ENCODE results near the gene HMCN2. TPM values are rescaled to one million over a fixed set of nuclear protein-coding genes. Genes with fewer than 3 reads are reported as not detected.

The HMCN2 gene
- total and polyA plus RNA-seq, 2 of the 4 experiments (the other 2 are of a cell fraction), result 0.02 TPM; not detected in 1

DNA sequence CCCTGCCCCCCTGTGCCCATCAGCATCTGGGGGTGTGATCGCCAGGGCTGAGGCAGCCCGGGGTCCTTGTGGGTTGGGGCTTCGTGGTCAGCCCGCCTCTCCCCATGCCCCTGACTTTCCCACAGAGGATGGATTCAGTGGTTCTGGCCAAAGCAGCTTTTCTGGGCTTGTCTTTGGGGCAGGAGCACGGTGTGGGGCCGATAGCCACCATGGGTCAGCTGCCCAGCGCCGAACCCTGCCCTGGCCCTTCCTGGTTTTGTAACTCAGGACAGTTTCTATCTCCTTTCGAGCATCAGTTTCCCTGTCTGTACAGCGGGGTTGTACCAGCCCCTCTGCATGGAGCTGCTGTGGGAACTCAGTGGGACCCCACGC lies 77.1 kb downstream of the HMCN2 start:
- Histone ChIP-seq H3K4ac (ENCODE audit: low read depth, low read length) (no peak overlapping the region), H3K4me2 (ENCODE audit: low read depth, low read length) (no peak overlapping the region), H3K4me1 (ENCODE audit: control insufficient read depth, insufficient read depth, low read length) (no peaks in the 10 kb centered on the region), H2BK15ac (ENCODE audit: low read depth, low read length) (no peak overlapping the region), H4K8ac (ENCODE audit: low read depth in 2 of 2, low read length in 2 of 2) (no peak overlapping the region), H4K5ac (ENCODE audit: low read depth, low read length) (no peak overlapping the region), H3K18ac (ENCODE audit: low read depth, low read length) (no peak overlapping the region), H3K9ac (ENCODE audit: low read depth, low read length) (no peak overlapping the region), H2BK20ac (ENCODE audit: low read depth, low read length) (no peak overlapping the region), H3K9me3 (ENCODE audit: control insufficient read depth, insufficient read depth, low read length) (no peaks in the 10 kb centered on the region), H3K9me1 (ENCODE audit: insufficient read depth, low read length) (peaks cover 9% of the 10 kb centered on the region; the same call in 1 of the 2 replicates), H2AK5ac (ENCODE audit: low read depth, low read length) (no peak overlapping the region), H2BK120ac (ENCODE audit: low read depth, low read length) (no peak overlapping the region), H3K23ac (ENCODE audit: low read depth, low read length) (no peak overlapping the region), H2BK5ac (ENCODE audit: low read depth, low read length, poor library complexity, severe bottlenecking) (no peak overlapping the region), H3K36me3 (ENCODE audit: control insufficient read depth, insufficient read depth, low read length) (no peaks in the 10 kb centered on the region), H3K79me1 (ENCODE audit: low read depth in 1 of 2, low read length in 2 of 2) (no peaks in the 10 kb centered on the region), H3K4me3 (ENCODE audit: insufficient read depth, low read depth, low read length) (no peak overlapping the region), H4K91ac (ENCODE audit: insufficient read depth, low read depth, low read length) (no peak overlapping the region), H3K27me3 (ENCODE audit: control insufficient read depth, insufficient read depth, low read length) (peaks cover 16% of the 10 kb centered on the region; the same call in 1 of the 2 replicates), H2AK9ac (replicated peaks; ENCODE audit: low read depth, low read length, poor library complexity) (no peak overlapping the region), H4K20me1 (ENCODE audit: insufficient read depth, low read length) (peaks cover 5% of the 10 kb centered on the region; the same call in 1 of the 2 replicates), H3K14ac (replicated peaks; ENCODE audit: low read depth, low read length) (no peak overlapping the region), H3K56ac (ENCODE audit: extremely low read depth, insufficient read depth, low read length) (no peak overlapping the region), H3K27ac (ENCODE audit: insufficient read depth, low read length) (no peak overlapping the region), H2AFZ (replicated peaks; ENCODE audit: low read length, poor library complexity) (no peak overlapping the region)
- in situ Hi-C loops (cut with MboI; ENCODE audit: low sequenced_read_pairs), result no loop called here
- ChIA-PET CTCF (interaction anchor here (1.0 to 1.1 kb wide), 2 partner anchors 61 to 102 kb away, joined by 3 read pairs; no protein-coding TSS in a partner anchor), POLR2A (ENCODE audit: unreplicated experiment) (no interaction called here)
- dilution Hi-C loops (cut with HindIII; ENCODE audit: low sequenced_read_pairs, unreplicated experiment), result no loop called here
- 94% methylated on average over 4 of the region's 11 CpGs; no CpG with 5 or more reads in 1 of the 2 experiments for WGBS, 2 experiments (ENCODE audit: extremely low coverage in 2 of 2, insufficient read length in 1 of 2)
- DNase-seq, result no peak
- intact Hi-C loops (cut with micrococcal nuclease), result loop anchor here (1.0 to 2.0 kb wide), 2 partner anchors 106 to 235 kb away; no protein-coding TSS in a partner anchor
- no peak for ATAC-seq (ENCODE audit: low read depth)
- TF ChIP-seq MAZ (IDR thresholded peaks at IDR 0.05; ENCODE audit: borderline replicate concordance, low read depth, low read length) (no peak), MXI1 (IDR thresholded peaks at IDR 0.05; ENCODE audit: borderline replicate concordance, low read depth, low read length) (no peak), MAFK (IDR thresholded peaks at IDR 0.05; ENCODE audit: low read depth, low read length) (no peak), BHLHE40 (IDR thresholded peaks at IDR 0.05; ENCODE audit: low read depth, low read length) (no peak), FOS (IDR thresholded peaks at IDR 0.05; ENCODE audit: low read depth, low read length) (no peak), NFE2L2 (IDR thresholded peaks at IDR 0.05; ENCODE audit: low read depth, low read length) (no peak), SMC3 (IDR thresholded peaks at IDR 0.05; ENCODE audit: low read depth, low read length) (no peak), RAD21 (IDR thresholded peaks at IDR 0.05; ENCODE audit: low read length) (no peak), CEBPB (IDR thresholded peaks at IDR 0.05; ENCODE audit: low read depth, low read length) (no peak), ELK1 (IDR thresholded peaks at IDR 0.05; ENCODE audit: borderline replicate concordance, low read depth, low read length) (no peak), POLR2A (IDR thresholded peaks at IDR 0.05; ENCODE audit: low read depth, low read length) (no peak), RFX5 (IDR thresholded peaks at IDR 0.05; ENCODE audit: low read depth, low read length) (no peak), CHD1 (IDR thresholded peaks at IDR 0.05; ENCODE audit: low read depth, low read length) (no peak), RCOR1 (IDR thresholded peaks at IDR 0.05; ENCODE audit: insufficient replicate concordance, low read length) (no peak)
- TF ChIP-seq, protein P1, sequence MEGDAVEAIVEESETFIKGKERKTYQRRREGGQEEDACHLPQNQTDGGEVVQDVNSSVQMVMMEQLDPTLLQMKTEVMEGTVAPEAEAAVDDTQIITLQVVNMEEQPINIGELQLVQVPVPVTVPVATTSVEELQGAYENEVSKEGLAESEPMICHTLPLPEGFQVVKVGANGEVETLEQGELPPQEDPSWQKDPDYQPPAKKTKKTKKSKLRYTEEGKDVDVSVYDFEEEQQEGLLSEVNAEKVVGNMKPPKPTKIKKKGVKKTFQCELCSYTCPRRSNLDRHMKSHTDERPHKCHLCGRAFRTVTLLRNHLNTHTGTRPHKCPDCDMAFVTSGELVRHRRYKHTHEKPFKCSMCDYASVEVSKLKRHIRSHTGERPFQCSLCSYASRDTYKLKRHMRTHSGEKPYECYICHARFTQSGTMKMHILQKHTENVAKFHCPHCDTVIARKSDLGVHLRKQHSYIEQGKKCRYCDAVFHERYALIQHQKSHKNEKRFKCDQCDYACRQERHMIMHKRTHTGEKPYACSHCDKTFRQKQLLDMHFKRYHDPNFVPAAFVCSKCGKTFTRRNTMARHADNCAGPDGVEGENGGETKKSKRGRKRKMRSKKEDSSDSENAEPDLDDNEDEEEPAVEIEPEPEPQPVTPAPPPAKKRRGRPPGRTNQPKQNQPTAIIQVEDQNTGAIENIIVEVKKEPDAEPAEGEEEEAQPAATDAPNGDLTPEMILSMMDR (conservative IDR thresholded peaks at IDR 0.05; ENCODE audit: low read depth, low read length), result no peak
- no TSS peak for BruUV-seq (replicated peaks)
